22Rv1 (cell line): ENCODE data around the gene CCL4.

ENCODE experiments used
- H3K27ac ChIP-seq: fragments of 450-650 bp; 2 replicates; pipeline ENCODE4 v1.5.1; 2017
- CTCF ChIP-seq: fragments of 450-650 bp; IDR thresholded peaks from 2 replicates; pipeline ENCODE4 v1.5.1; 2017; ENCODE audit warnings: mild to moderate bottlenecking
- ZFX ChIP-seq: fragments of 450-650 bp; IDR thresholded peaks from 2 replicates; pipeline ENCODE4 v1.6.1; 2017; ENCODE audit warnings: antibody characterized with exemption, borderline replicate concordance

The CCL4 gene

GRCh38 chr17:36147601-36148000 lies 44.0 kb downstream of the CCL4 start:
- H3K27ac ChIP-seq, result no peak overlapping the region
- TF ChIP-seq CTCF, result no peak
- no peak for TF ChIP-seq ZFX

GRCh38 chr17:36148559-36149295 lies 45.1 kb downstream of the CCL4 start:
- H3K27ac ChIP-seq, result no peak overlapping the region
- TF ChIP-seq ZFX, result no peak
- TF ChIP-seq CTCF, result peak; percentile 99

GRCh38 chr17:36149296-36149820 lies 45.7 kb downstream of the CCL4 start:
- no peak for TF ChIP-seq ZFX
- TF ChIP-seq CTCF, result peak; percentile 68
- no peak overlapping the region for H3K27ac ChIP-seq

GRCh38 chr17:36151891-36152638 lies 48.4 kb downstream of the CCL4 start:
- no peak overlapping the region for H3K27ac ChIP-seq
- TF ChIP-seq CTCF, result no peak
- no peak for TF ChIP-seq ZFX

GRCh38 chr17:36152639-36153120 lies 49.1 kb downstream of the CCL4 start:
- TF ChIP-seq ZFX (no peak), CTCF (no peak)
- no peak overlapping the region for H3K27ac ChIP-seq

GRCh38 chr17:36153895-36154610 lies 50.4 kb downstream of the CCL4 start:
- TF ChIP-seq CTCF (no peak), ZFX (no peak)
- no peak overlapping the region for H3K27ac ChIP-seq
